Esophagus (tissue), 2 donors: ENCODE measurements around the gene CIDEC. TPM values are rescaled to one million over a fixed set of nuclear protein-coding genes. Genes with fewer than 3 reads are reported as not detected.

ENCODE experiments used
- H3K27ac ChIP-seq, 2 donors: one replicate each; pipeline ENCODE4 v1.5.1; 2013; ENCODE audit warnings: low read depth in 2 of 2, mild to moderate bottlenecking in 2 of 2, inconsistent platforms in 1 of 2, low read length in 1 of 2, moderate library complexity in 1 of 2
- H3K27me3 ChIP-seq, 2 donors: one replicate each; pipeline ENCODE4 v1.6.1; 2013; ENCODE audit warnings: low read length in 2 of 2, control low read depth in 1 of 2, mild to moderate bottlenecking in 1 of 2; ENCODE audit not compliant: insufficient read depth in 2 of 2, control insufficient read depth in 1 of 2
- H3K36me3 ChIP-seq, 2 donors: one replicate each; pipeline ENCODE4 v1.6.1; 2013; ENCODE audit warnings: low read length in 1 of 2; ENCODE audit not compliant: control insufficient read depth in 2 of 2, insufficient read depth in 2 of 2
- H3K4me1 ChIP-seq, 2 donors: one replicate each; pipeline ENCODE4 v1.6.1; 2013; ENCODE audit warnings: low read length in 1 of 2; ENCODE audit not compliant: control insufficient read depth in 2 of 2, insufficient read depth in 2 of 2
- H3K4me3 ChIP-seq, 2 donors: one replicate each; pipeline ENCODE4 v1.5.1; 2013; ENCODE audit warnings: low read length in 2 of 2, mild to moderate bottlenecking in 2 of 2, low read depth in 1 of 2, moderate library complexity in 1 of 2
- H3K9me3 ChIP-seq, 2 donors: one replicate each; pipeline ENCODE4 v1.6.1; 2013; ENCODE audit warnings: mild to moderate bottlenecking in 2 of 2, low read depth in 1 of 2, low read length in 1 of 2, moderate library complexity in 1 of 2; ENCODE audit not compliant: control insufficient read depth in 2 of 2, insufficient read depth in 1 of 2
- WGBS, 2 donors: extraction: QIAGEN DNeasy Blood & Tissue Kit; methylation state at CpG; one replicate each; pipeline ENCODE4 v1.1.7; 2013; 5-methylcytosine and 5-hydroxymethylcytosine counted together
- polyA plus RNA-seq, 2 donors: library from polyadenylated mRNA; stranded (reverse); fragments of 200-250 nt; gene quantifications; one replicate each; pipeline ENCODE4 v1.2.3, GENCODE V29; 2013
- donor health status: healthy with polysubstance abuse.
- donor health status: Bipolar disorder and iron deficiency.

CIDEC gene
- polyA plus RNA-seq, 2 donors = 0.18 to 0.53 TPM

- H3K4me1 ChIP-seq = peaks cover 4 to 26% of the 10 kb centered on the region in 2 donors
Observed at GRCh38 chr3:9914011-9914410, 34.0 kb upstream of the CIDEC start.

GRCh38 chr3:9913601-9914000, 33.5 kb upstream of the CIDEC start:
- no peaks in the 10 kb centered on the region for H3K27me3 ChIP-seq
- peaks cover 4 to 26% of the 10 kb centered on the region in 2 donors for H3K4me1 ChIP-seq
- peak overlapping the region in 1 of 2 donors; percentile 78 for H3K27ac ChIP-seq
- H3K9me3 ChIP-seq = no peaks in the 10 kb centered on the region
- H3K4me3 ChIP-seq = no peak overlapping the region
- 55 to 59% methylated on average over 5 of the region's 5 CpGs for WGBS, 2 donors
- peaks cover 0 to 12% of the 10 kb centered on the region in 2 donors for H3K36me3 ChIP-seq

More at GRCh38 chr3:9914011-9914410, 34.0 kb upstream of the CIDEC start:
- H3K27me3 ChIP-seq = no peaks in the 10 kb centered on the region
- H3K36me3 ChIP-seq = peaks cover 0 to 11% of the 10 kb centered on the region in 2 donors
- H3K4me3 ChIP-seq = no peak overlapping the region
- WGBS, 2 donors = 45 to 47% methylated on average over 1 of the region's 1 CpG
- H3K9me3 ChIP-seq = no peaks in the 10 kb centered on the region
- peak overlapping the region in 1 of 2 donors; percentile 78 for H3K27ac ChIP-seq

GRCh38 chr3:9912294-9912935, 32.4 kb upstream of the CIDEC start:
- H3K4me1 ChIP-seq = peaks cover 0 to 18% of the 10 kb centered on the region in 2 donors
- peaks cover 0 to 16% of the 10 kb centered on the region in 2 donors for H3K36me3 ChIP-seq
- no peaks in the 10 kb centered on the region for H3K27me3 ChIP-seq
- H3K27ac ChIP-seq = no peak overlapping the region
- H3K4me3 ChIP-seq = no peak overlapping the region
- WGBS, 2 donors = 72 to 75% methylated on average over 7 of the region's 7 CpGs
- no peaks in the 10 kb centered on the region for H3K9me3 ChIP-seq

- 81 to 85% methylated on average over 8 of the region's 8 CpGs for WGBS, 2 donors
- Histone ChIP-seq H3K27ac (no peak overlapping the region), H3K27me3 (no peaks in the 10 kb centered on the region), H3K4me1 (peaks cover 0 to 18% of the 10 kb centered on the region in 2 donors), H3K9me3 (no peaks in the 10 kb centered on the region), H3K36me3 (peaks cover 0 to 18% of the 10 kb centered on the region in 2 donors), H3K4me3 (no peak overlapping the region)
Observed at GRCh38 chr3:9911863-9912262, 31.8 kb upstream of the CIDEC start.

GRCh38 chr3:9909221-9910013, 29.4 kb upstream of the CIDEC start:
- H3K27me3 ChIP-seq = no peaks in the 10 kb centered on the region
- no peak overlapping the region for H3K27ac ChIP-seq
- 70 to 72% methylated on average over 7 of the region's 7 CpGs for WGBS, 2 donors
- peaks cover 0 to 3% of the 10 kb centered on the region in 2 donors for H3K4me1 ChIP-seq
- no peak overlapping the region for H3K4me3 ChIP-seq
- peaks cover 0 to 22% of the 10 kb centered on the region in 2 donors for H3K36me3 ChIP-seq
- no peaks in the 10 kb centered on the region for H3K9me3 ChIP-seq

- Histone ChIP-seq H3K27me3 (no peaks in the 10 kb centered on the region), H3K9me3 (no peaks in the 10 kb centered on the region), H3K4me1 (no peaks in the 10 kb centered on the region), H3K36me3 (peaks cover 0 to 22% of the 10 kb centered on the region in 2 donors), H3K4me3 (no peak overlapping the region), H3K27ac (no peak overlapping the region)
- WGBS, 2 donors = 85 to 93% methylated on average over 3 of the region's 3 CpGs
Observed at GRCh38 chr3:9908286-9908685, 28.2 kb upstream of the CIDEC start.

GRCh38 chr3:9906480-9906879, 26.4 kb upstream of the CIDEC start:
- H3K4me1 ChIP-seq = peaks cover 0 to 5% of the 10 kb centered on the region in 2 donors
- H3K4me3 ChIP-seq = no peak overlapping the region
- WGBS, 2 donors = 92 to 95% methylated on average over 5 of the region's 5 CpGs
- H3K27ac ChIP-seq = no peak overlapping the region
- H3K36me3 ChIP-seq = peaks cover 0 to 22% of the 10 kb centered on the region in 2 donors
- H3K27me3 ChIP-seq = no peaks in the 10 kb centered on the region
- H3K9me3 ChIP-seq = no peaks in the 10 kb centered on the region

GRCh38 chr3:9903904-9904303, 23.9 kb upstream of the CIDEC start:
- peaks cover 0 to 5% of the 10 kb centered on the region in 2 donors for H3K4me1 ChIP-seq
- H3K9me3 ChIP-seq = no peaks in the 10 kb centered on the region
- H3K27ac ChIP-seq = no peak overlapping the region
- 64 to 69% methylated on average over 4 of the region's 4 CpGs for WGBS, 2 donors
- H3K27me3 ChIP-seq = no peaks in the 10 kb centered on the region
- peaks cover 0 to 10% of the 10 kb centered on the region in 2 donors for H3K36me3 ChIP-seq
- H3K4me3 ChIP-seq = peak overlapping the region in 1 of 2 donors; percentile 34

- Histone ChIP-seq H3K36me3 (peaks cover 0 to 9% of the 10 kb centered on the region in 2 donors), H3K27ac (peak overlapping the region; percentile 43 to 60), H3K4me1 (peaks cover 0 to 11% of the 10 kb centered on the region in 2 donors), H3K4me3 (peak overlapping the region; percentile 51 to 67), H3K9me3 (no peaks in the 10 kb centered on the region), H3K27me3 (no peaks in the 10 kb centered on the region)
- 21 to 22% methylated on average over 4 of the region's 4 CpGs for WGBS, 2 donors
Observed at GRCh38 chr3:9903238-9903624, 23.2 kb upstream of the CIDEC start.
